ENCODE data around the gene LAD1. TPM values are rescaled to one million over a fixed set of nuclear protein-coding genes. Genes with fewer than 3 reads are reported as not detected.
A peak's percentile ranks its signal among the peaks of the same experiment; 100 is the strongest.

Gene LAD1
- polyA plus RNA-seq, 3 donors, result not detected

DNA sequence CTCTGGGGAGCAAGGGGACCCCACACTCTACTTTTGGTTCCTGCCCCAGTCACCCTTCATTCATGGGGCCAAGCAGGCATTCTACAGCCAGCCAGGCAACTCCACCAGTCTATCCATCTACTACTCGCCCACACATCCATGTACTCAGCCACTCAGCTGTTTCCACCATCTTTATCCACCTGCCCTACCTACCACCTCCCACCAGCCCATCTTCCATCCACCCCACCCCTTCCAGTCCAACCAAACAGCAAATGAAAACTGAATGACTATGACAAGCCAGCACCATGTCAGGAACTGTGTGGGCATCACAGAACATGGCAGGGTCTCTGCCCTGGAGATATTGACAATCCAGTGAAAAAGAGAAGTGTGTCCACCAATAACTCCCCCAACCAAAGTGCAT lies 7.9 kb downstream of the LAD1 start:
- H3K4me3 Mint-ChIP-seq, result no peak overlapping the region
- no peak overlapping the region for H3K27ac Mint-ChIP-seq
- Histone ChIP-seq H3K9ac (ENCODE audit: insufficient read depth, low read length, poor library complexity, severe bottlenecking) (no peak overlapping the region), H4K20me1 (ENCODE audit: insufficient read depth, low read length) (no peaks in the 10 kb centered on the region), H2AFZ (ENCODE audit: insufficient read depth, low read depth, low read length, poor library complexity, severe bottlenecking) (no peak overlapping the region), H3K4me2 (replicated peaks; ENCODE audit: extremely low read depth, low read length, poor library complexity, severe bottlenecking) (no peak overlapping the region), H3K4me1 (ENCODE audit: control insufficient read depth in 1 of 2, insufficient read depth in 2 of 2, low read length in 2 of 2) (no peaks in the 10 kb centered on the region), H3K27me3 (ENCODE audit: control insufficient read depth in 2 of 2, insufficient read depth in 2 of 2, low read length in 2 of 2) (no peaks in the 10 kb centered on the region), H3K4me3 (replicated peaks in 1 of 3; ENCODE audit: low read depth in 2 of 3, low read length in 3 of 3) (no peak overlapping the region), H3K36me3 (replicated peaks in 1 of 2; ENCODE audit: control insufficient read depth in 1 of 2, insufficient read depth in 2 of 2, low read length in 2 of 2) (no peaks in the 10 kb centered on the region), H3K9me3 (replicated peaks in 1 of 2; ENCODE audit: control insufficient read depth in 1 of 2, insufficient read depth in 1 of 2, low read length in 2 of 2) (no peaks in the 10 kb centered on the region), H3K79me2 (ENCODE audit: insufficient read depth, low read length) (no peaks in the 10 kb centered on the region), H3K27ac (ENCODE audit: low read depth in 1 of 2, low read length in 2 of 2) (no peak overlapping the region)
- H3K4me1 Mint-ChIP-seq, result no peaks in the 10 kb centered on the region
- TF ChIP-seq, protein P1, sequence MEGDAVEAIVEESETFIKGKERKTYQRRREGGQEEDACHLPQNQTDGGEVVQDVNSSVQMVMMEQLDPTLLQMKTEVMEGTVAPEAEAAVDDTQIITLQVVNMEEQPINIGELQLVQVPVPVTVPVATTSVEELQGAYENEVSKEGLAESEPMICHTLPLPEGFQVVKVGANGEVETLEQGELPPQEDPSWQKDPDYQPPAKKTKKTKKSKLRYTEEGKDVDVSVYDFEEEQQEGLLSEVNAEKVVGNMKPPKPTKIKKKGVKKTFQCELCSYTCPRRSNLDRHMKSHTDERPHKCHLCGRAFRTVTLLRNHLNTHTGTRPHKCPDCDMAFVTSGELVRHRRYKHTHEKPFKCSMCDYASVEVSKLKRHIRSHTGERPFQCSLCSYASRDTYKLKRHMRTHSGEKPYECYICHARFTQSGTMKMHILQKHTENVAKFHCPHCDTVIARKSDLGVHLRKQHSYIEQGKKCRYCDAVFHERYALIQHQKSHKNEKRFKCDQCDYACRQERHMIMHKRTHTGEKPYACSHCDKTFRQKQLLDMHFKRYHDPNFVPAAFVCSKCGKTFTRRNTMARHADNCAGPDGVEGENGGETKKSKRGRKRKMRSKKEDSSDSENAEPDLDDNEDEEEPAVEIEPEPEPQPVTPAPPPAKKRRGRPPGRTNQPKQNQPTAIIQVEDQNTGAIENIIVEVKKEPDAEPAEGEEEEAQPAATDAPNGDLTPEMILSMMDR (IDR thresholded peaks at IDR 0.05), result no peak
- DNase-seq, result no peak
- H3K9me3 Mint-ChIP-seq, result no peaks in the 10 kb centered on the region
- intact Hi-C loops (cut with micrococcal nuclease), result no loop called here
- WGBS (ENCODE audit: insufficient coverage), result 100% methylated on average over 1 of the region's 1 CpG
- no peaks in the 10 kb centered on the region for H3K36me3 Mint-ChIP-seq
- peaks cover 2 to 10% (median 8%) of the 10 kb centered on the region in 3 donors for H3K27me3 Mint-ChIP-seq (ENCODE audit: low read depth in 3 of 3)

DNA sequence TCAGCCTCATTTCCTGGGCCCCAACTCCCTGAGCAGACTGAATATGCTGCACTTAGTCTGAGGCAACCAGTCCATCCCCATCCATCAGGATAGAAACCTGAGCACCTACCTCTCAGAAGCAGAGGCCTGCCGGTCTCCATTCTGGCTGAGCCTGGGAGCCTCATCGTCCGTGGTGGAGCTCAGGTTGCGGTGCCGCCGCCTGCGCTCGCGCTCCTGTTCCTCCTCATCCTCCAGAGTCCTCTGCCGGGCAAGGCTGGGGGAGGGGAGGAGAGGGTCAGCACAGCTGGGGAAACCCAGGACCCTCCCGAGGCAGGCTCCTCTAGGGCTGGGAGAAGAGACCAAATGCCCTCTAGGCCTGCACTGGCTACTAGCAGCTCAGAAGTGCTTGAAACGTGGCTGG lies 10.1 kb downstream of the LAD1 start:
- no peak overlapping the region for H2AFZ ChIP-seq (ENCODE audit: insufficient read depth, low read depth, low read length, poor library complexity, severe bottlenecking)
- no peak overlapping the region for H3K9ac ChIP-seq (ENCODE audit: insufficient read depth, low read length, poor library complexity, severe bottlenecking)
- no peak overlapping the region for H3K4me3 ChIP-seq (replicated peaks in 1 of 3; ENCODE audit: low read depth in 2 of 3, low read length in 3 of 3)
- no peak for DNase-seq
- no peaks in the 10 kb centered on the region for H3K27me3 ChIP-seq (ENCODE audit: control insufficient read depth in 2 of 2, insufficient read depth in 2 of 2, low read length in 2 of 2)
- Mint-ChIP-seq H3K27ac (peak overlapping the region in 1 of 7 donors; percentile 6), H3K4me1 (no peaks in the 10 kb centered on the region), H3K9me3 (no peaks in the 10 kb centered on the region), H3K27me3 (ENCODE audit: low read depth in 3 of 3) (peaks cover 5 to 11% (median 6%) of the 10 kb centered on the region in 3 donors), H3K36me3 (no peaks in the 10 kb centered on the region), H3K4me3 (no peak overlapping the region)
- H4K20me1 ChIP-seq (ENCODE audit: insufficient read depth, low read length), result no peaks in the 10 kb centered on the region
- TF ChIP-seq, protein P1 (IDR thresholded peaks at IDR 0.05), result no peak
- H3K9me3 ChIP-seq (replicated peaks in 1 of 2; ENCODE audit: control insufficient read depth in 1 of 2, insufficient read depth in 1 of 2, low read length in 2 of 2), result no peaks in the 10 kb centered on the region
- H3K4me2 ChIP-seq (replicated peaks; ENCODE audit: extremely low read depth, low read length, poor library complexity, severe bottlenecking), result no peak overlapping the region
- no peaks in the 10 kb centered on the region for H3K36me3 ChIP-seq (replicated peaks in 1 of 2; ENCODE audit: control insufficient read depth in 1 of 2, insufficient read depth in 2 of 2, low read length in 2 of 2)
- no peak overlapping the region for H3K27ac ChIP-seq (ENCODE audit: low read depth in 1 of 2, low read length in 2 of 2)
- H3K79me2 ChIP-seq (ENCODE audit: insufficient read depth, low read length), result no peaks in the 10 kb centered on the region
- intact Hi-C loops (cut with micrococcal nuclease), result no loop called here
- no peaks in the 10 kb centered on the region for H3K4me1 ChIP-seq (ENCODE audit: control insufficient read depth in 1 of 2, insufficient read depth in 2 of 2, low read length in 2 of 2)
- WGBS (ENCODE audit: insufficient coverage), result 95% methylated on average over 3 of the region's 12 CpGs

Measured in CD14-positive monocyte (primary cell).